ENCODE measurements around the gene NFKBIB.
A peak's percentile ranks its signal among the peaks of the same experiment; 100 is the strongest.

The NFKBIB gene

DNA sequence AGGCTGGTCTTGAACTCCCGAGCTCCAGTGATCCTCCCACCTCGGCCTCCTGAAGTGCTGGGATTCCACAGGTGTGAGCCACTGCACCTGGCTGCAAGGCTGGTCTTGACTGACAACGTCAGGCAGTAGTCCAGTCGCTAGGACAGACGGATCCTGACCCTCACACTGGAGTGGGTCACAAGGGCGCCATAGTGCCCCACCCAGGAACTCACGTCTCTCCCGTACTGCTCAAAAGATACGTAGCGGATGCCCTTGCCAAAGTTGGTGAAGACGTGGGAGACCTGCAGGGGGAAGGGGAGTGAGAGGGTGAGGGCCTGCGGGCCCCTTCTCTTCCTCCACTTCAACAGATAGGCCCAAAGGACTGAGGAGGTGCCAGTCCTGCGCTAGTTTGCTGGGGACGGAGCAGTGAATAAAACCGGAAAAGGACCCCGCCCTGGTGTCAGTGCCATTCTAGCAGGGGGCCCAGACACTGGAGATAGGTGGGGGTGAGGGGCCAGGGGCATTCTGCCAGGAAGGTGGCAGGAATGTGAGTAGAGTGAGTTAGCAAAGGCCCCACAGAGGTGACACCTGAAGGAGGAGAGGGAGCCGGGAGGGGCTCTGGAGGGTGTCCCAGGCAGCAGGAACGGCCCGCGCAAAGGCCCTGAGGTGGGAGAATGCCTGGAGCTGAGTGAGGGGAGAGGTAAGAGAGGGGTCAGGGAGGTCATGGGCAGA lies 42.9 kb downstream of the NFKBIB start:
- CTCF ChIA-PET: interaction anchor here (0.6 kb wide), 1 partner anchor 20 kb away, joined by 11 read pairs; no protein-coding TSS in a partner anchor
- H3K27ac ChIP-seq: no peak overlapping the region
- POLR2A ChIA-PET (ENCODE audit: low non-redundant PET): no interaction called here
- no peak for DNase-seq (ENCODE audit: low spot score)
- TF ChIP-seq, protein P1, sequence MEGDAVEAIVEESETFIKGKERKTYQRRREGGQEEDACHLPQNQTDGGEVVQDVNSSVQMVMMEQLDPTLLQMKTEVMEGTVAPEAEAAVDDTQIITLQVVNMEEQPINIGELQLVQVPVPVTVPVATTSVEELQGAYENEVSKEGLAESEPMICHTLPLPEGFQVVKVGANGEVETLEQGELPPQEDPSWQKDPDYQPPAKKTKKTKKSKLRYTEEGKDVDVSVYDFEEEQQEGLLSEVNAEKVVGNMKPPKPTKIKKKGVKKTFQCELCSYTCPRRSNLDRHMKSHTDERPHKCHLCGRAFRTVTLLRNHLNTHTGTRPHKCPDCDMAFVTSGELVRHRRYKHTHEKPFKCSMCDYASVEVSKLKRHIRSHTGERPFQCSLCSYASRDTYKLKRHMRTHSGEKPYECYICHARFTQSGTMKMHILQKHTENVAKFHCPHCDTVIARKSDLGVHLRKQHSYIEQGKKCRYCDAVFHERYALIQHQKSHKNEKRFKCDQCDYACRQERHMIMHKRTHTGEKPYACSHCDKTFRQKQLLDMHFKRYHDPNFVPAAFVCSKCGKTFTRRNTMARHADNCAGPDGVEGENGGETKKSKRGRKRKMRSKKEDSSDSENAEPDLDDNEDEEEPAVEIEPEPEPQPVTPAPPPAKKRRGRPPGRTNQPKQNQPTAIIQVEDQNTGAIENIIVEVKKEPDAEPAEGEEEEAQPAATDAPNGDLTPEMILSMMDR (conservative IDR thresholded peaks at IDR 0.05; ENCODE audit: low read depth): no peak

DNA sequence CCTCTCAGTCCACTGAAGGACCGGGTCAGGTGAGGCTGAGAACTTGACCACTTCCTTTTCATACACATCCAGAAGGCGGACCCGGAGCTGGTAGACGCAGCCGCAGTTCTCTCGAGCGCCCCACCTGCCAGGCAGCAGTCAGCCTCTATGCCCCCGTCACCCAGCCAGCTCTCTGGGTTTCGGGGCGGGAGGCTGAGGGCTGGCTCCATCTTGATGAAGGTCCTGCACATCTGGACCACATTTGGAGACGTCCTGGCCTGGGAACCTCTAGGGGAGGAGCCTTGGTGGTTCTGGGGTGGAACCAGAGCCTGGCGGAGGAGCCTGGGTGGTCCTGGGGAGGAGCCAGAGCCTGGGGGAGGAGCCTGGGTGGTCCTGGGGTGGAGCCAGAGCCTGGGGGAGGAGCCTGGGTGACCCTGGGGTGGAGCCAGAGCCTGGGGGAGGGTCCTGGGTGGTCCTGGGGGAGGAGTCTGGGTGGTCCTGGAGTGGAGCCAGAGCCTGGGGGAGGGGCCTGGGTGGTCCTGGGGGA lies 45.3 kb downstream of the NFKBIB start:
- no peak overlapping the region for H3K27ac ChIP-seq
- ChIA-PET CTCF (interaction anchor here (0.7 kb wide), 1 partner anchor 182 kb away, joined by 3 read pairs; no protein-coding TSS in a partner anchor), POLR2A (ENCODE audit: low non-redundant PET) (no interaction called here)
- DNase-seq (ENCODE audit: low spot score): no peak
- TF ChIP-seq, protein P1 (conservative IDR thresholded peaks at IDR 0.05; ENCODE audit: low read depth): no peak

DNA sequence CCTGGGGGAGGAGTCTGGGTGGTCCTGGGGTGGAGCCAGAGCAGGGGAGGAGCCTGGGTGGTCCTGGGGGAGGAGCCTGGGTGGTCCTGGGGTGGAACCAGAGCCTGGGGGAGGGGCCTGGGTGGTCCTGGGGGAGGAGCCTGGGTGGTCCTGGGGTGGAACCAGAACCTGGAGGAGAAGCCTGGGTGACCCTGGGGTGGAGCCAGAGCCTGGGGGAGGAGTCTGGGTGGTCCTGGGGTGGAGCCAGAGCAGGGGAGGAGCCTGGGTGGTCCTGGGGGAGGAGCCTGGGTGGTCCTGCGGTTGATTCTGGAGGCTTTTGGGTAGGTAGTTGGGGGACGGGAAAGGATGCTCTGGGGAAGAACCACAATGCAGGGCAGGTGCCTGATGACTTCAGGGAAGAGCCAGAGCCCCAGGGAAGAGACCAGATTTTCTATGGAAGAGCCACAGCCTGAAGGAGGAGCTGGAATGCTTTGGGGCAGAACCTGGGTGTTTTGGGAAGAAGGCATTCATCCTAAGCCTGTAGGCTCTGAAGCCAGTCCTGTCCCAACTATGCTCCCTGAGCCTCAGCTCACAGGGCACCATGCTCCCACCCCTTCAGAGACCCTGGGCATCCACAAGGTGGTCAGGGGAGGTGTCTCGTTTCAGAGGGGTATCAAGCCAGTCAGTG lies 45.9 kb downstream of the NFKBIB start:
- TF ChIP-seq, protein P1 (conservative IDR thresholded peaks at IDR 0.05; ENCODE audit: low read depth): no peak
- ChIA-PET POLR2A (ENCODE audit: low non-redundant PET) (interaction anchor here (0.5 kb wide), 1 partner anchor 215 kb away, joined by 4 read pairs; no protein-coding TSS in a partner anchor), CTCF (interaction anchor here (0.6 kb wide), 2 partner anchors 197 to 279 kb away, joined by 3 read pairs; no protein-coding TSS in a partner anchor)
- no peak for DNase-seq (ENCODE audit: low spot score)
- H3K27ac ChIP-seq: peak overlapping the region; percentile 22; the same call in 1 of the 2 replicates

DNA sequence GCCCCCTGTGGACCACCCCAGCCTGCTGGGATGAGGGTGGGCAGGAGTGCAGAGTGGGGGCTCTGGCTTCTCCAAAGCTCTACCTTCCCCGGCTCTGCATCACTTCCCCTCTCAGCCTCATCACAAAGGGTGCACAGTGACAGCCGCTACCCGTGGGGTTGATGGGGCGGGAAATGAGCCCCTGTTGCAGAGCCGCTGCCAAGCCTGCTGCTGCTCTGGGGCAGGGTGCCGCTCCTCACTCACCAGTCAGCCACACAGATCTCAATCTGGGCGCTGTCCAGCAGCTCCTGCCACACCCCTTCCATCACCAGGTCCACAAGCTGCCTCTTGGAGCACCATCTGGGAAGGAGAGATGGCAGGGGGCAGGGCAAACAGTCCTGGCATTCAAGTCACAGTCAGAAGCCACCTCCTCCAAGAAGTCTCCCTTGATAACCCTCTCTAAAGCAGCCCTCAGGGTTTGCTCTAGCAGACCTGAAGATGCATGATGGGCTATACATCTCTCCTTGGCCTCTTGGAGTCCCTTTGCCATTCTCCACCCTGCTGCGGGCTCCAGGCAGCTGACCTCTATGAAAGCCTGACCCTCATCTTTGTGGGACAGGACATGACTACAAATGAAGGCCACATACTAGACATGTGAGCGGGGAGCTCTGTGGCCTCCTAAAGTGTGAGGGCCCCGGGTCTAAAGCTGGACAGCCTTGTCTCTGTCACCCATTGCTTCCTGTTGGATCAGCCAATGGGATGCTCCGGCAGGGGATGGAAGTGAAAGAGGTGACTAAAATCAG lies 46.7 kb downstream of the NFKBIB start:
- TF ChIP-seq, protein P1 (conservative IDR thresholded peaks at IDR 0.05; ENCODE audit: low read depth): no peak
- H3K27ac ChIP-seq: peak overlapping the region; percentile 22; the same call in 1 of the 2 replicates
- POLR2A ChIA-PET (ENCODE audit: low non-redundant PET): interaction anchor here (0.5 kb wide), 1 partner anchor 216 kb away, joined by 4 read pairs; no protein-coding TSS in a partner anchor
- no peak for DNase-seq (ENCODE audit: low spot score)
- CTCF ChIA-PET: interaction anchor here (0.6 to 0.7 kb wide), 2 partner anchors 198 to 327 kb away, joined by 3 read pairs; partner anchors contain the start of gene EIF3K

DNA sequence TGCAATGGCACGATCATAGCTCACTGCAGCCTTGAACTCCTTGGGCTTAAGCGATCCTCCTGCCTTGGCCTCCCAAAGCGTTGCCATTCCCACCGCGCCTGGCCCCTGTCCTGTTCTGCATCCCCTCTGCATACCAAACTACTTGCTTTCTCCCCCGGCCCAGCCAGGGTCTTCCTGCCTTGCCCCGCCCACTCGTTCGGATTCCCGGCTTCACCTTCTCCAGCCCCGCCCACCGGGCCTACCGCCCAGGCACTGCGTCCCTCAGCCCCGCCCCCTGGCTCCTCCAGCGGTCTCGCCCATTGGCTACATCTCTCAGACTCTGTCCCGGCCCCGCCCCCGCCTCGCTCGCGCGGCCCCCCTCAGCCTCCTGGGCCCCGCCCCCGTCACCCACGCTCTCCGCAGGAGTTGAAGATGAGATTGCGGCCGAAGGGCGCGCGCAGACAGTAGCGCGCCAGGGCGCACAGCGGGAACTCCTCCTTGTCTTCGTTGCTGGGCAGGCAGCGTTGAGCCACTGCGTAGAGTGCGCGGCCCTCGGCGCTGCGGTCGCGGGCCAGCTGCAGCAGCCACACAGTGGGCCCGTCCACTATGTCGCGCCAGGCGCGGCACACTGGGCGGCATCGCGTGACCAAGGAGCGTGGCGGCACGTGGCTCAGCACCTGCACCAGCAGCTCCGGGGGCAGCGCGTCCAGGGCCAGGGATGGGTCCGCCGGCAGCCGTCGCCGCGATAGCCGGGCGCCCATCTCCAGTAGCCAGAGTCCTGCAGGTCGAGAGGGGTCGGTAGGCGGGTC lies 50.0 kb downstream of the NFKBIB start:
- CTCF ChIA-PET: no interaction called here
- no peak for DNase-seq (ENCODE audit: low spot score)
- H3K27ac ChIP-seq: no peak overlapping the region
- POLR2A ChIA-PET (ENCODE audit: low non-redundant PET): no interaction called here
- TF ChIP-seq, protein P1 (conservative IDR thresholded peaks at IDR 0.05; ENCODE audit: low read depth): no peak

All from RWPE1 (cell line).